A673 (cell line): Measurements from ENCODE around the gene AMIGO3.
"Not testable (repeated sequence)": the region's sequence is repeated elsewhere in the genome, so short reads cannot be mapped to it uniquely, and the experiment has no call there.

Experiments used
- EZH2 ChIP-seq: fragments of 200-600 bp; sonication (generic); IDR thresholded peaks from 2 replicates; pipeline ENCODE4 v1.6.1; 2017; ENCODE audit warnings: borderline replicate concordance, low read depth, mild to moderate bottlenecking, mixed read lengths, antibody characterized with exemption, low read length; ENCODE audit not compliant: poor library complexity, severe bottlenecking
- TF ChIP-seq, protein P1 (sequence below): fragments of 300-800, 200-600 bp; sonication (generic); conservative IDR thresholded peaks from 2 replicates; pipeline ENCODE4 v1.5.1; 2017; ENCODE audit warnings: low read depth, mild to moderate bottlenecking, antibody characterized with exemption, low read length, moderate library complexity, mixed read lengths

DNA sequence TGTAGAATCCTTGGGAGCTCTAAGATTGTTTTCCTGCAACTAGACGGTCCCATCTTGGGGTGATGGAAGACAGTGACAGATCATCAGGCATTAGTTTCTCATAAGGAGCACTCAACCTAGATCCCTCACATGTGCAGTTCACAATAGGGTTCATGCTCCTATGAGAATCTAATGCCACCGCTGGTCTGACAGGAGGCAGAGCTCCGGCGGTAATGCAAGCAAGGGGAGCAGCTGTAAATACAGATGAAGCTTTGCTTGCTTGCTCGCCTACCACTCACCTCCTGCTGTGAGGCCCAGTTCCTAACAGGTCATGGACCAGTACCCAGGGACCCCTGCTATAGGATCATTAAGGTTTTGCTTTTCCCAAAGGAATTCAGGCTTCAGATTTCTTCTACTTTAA, 29.4 kb upstream of the AMIGO3 start:
- TF ChIP-seq, protein P1, sequence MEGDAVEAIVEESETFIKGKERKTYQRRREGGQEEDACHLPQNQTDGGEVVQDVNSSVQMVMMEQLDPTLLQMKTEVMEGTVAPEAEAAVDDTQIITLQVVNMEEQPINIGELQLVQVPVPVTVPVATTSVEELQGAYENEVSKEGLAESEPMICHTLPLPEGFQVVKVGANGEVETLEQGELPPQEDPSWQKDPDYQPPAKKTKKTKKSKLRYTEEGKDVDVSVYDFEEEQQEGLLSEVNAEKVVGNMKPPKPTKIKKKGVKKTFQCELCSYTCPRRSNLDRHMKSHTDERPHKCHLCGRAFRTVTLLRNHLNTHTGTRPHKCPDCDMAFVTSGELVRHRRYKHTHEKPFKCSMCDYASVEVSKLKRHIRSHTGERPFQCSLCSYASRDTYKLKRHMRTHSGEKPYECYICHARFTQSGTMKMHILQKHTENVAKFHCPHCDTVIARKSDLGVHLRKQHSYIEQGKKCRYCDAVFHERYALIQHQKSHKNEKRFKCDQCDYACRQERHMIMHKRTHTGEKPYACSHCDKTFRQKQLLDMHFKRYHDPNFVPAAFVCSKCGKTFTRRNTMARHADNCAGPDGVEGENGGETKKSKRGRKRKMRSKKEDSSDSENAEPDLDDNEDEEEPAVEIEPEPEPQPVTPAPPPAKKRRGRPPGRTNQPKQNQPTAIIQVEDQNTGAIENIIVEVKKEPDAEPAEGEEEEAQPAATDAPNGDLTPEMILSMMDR, result not testable (repeated sequence)
- not testable (repeated sequence) for TF ChIP-seq EZH2
